NCI-H774 (cell line): ENCODE measurements around the gene ZKSCAN3.
"Not testable (repeated sequence)": the region's sequence is repeated elsewhere in the genome, so short reads cannot be mapped to it uniquely, and the experiment has no call there.

Experiments
- DNase-seq: peaks from one replicate; lab custom pipeline; 2025; lab: John Stamatoyannopoulos, UW

Gene ZKSCAN3

GRCh38 chr6:28343898-28344677, 5.7 kb upstream of the ZKSCAN3 start:
- no peak for DNase-seq

DNA sequence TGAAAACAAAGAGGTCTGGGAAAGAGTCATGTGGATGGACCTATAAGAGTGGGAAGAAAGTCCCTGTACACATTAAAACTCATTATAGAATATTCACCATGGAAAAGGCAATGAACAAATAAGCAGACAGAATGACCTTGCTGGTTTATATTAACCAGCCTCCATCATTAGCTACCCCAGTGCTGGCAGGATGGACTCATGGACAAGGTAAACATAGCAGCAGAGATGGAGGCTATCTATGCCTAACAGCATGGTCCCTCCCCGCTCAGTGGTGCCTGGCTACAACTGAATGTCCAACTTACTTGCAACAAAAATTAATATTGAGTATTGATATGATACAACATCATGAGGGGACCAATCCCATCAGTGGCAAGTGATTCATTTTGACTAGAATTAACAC, 4.5 kb upstream of the ZKSCAN3 start:
- DNase-seq = no peak

DNA sequence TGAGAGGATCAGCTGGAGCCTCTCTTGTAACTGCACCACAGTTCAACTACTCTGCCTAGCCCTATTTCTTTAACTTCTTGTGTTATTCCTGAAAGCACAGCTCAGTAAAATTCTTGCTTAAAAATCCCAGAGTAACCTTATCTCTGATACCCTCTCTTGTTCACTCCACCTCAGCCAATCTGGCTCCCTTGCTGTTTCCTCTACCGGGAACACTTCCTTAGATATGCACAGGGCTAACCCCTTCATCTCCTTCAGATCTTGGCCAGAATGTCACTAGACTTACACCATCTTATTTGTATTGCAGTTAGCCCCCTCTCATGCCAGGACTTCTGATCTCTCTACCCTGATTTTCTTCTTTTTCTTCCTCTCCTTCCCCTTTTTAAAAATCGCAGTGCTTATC, 2.6 kb upstream of the ZKSCAN3 start:
- no peak for DNase-seq

DNA sequence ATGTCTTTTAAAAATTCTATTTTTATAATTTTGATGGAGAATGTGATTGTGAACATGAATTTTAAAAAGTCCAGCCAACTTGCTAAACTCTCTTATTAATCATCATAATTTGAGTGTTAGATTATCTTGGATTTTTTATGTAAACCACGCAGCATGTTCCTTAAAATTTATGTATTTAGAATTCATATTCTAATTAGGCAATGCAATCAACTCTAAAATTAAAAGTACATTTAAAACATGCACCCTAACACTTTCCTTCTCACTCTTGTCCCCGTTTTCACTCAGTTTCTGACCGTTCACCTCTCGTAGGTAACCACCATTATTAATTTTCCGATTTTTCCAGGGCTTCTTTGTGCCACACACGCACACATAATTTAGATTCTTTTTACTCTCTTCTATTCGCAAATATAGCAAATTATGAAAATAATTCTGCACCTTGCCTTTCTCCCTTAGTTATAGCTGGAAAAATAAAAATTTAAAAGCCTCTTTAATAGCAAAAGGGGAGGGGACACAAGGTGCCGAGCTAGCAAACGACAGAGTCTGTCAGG, 329 bp upstream of the ZKSCAN3 start:
- DNase-seq = no peak

DNA sequence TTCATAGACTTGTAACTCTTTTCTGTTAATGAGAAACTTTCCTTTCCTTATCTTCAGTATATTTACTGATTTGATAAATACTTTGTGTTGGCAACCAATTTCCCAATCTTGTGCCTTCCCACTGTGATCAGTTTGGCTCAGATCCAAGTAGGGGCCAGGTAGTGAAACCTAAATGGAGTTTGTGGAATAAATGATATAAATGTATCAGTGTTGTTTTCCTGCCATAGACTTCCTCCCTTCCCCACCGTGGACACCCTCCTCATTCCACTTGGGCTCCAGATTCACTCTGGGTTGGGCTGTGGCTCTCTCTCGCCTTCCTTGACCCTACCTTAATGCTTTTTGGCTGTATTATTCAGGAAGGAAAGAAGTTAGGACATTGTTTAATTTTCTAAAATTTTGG, 1.3 kb downstream of the ZKSCAN3 start:
- no peak for DNase-seq

DNA sequence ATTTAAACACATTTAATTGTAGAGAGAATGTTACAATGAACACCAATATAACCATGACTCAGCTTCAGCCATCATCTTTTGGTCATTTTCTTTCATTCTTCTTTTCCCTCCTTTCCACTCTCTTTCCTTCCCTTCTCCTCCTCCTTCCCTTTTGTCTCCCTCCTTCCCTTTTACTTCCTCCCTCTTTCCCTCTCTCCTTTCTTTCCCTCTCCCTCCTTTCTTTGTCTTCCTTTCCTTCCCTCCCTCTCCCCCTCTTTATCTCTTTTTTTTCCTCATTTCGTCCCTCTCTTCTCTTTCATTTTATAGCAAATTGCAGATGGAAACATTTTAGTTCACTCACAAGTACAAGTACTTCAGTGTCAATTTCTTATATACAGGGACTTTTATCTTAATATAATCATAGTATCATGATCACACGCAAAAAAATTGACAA, 1.8 kb downstream of the ZKSCAN3 start:
- DNase-seq = no peak

DNA sequence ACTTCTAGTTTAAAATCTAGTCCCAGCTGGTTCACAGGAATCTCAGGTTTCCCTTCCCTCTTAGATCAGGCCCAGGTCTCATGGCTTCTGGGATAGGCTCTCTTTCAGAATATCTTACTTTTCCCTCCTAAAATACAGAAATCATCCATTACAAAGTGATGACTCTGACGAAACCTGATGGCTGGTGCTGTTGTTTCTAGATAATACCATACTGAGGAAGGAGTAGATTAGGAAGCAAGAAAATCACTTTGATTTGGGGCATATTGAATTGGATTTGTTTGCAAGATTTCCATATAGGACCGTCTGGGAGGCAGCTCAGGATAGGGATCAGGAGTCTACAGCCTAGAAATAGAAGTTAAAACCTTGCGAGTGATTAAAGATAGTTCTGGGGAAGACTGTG, 3.6 kb downstream of the ZKSCAN3 start:
- no peak for DNase-seq

DNA sequence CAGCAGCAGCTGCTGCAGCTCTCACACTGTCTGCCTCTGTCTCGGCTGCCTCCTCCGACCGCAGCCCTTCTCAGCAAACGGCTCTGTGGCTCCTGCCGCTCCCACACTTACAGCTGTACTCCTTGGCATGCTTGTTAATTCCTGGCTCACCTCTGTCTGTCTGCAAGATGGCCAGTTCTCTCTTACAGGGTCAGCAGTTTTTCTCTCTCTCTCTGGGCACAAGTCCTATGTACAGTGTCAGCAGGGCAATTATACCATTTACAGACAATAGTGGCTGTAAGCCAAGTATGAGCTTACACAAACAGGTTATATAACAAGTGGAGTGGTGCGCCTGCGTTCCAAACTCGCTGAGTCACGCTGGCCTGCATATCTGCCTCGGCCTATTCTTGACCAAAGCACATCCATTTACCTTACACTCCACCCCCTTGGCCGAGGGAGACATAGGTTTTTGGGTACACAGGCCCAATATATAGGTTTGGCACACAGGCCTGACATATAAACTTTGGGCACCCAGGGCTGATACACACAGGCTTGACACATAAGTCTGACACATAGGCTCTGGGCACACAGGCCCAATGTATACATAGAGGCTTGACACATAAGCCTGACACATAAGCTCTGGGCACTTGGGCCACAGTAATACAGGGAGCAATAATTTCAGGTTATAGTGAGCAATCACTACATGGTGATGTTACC, 4.4 kb downstream of the ZKSCAN3 start:
- peak; percentile 86 for DNase-seq

DNA sequence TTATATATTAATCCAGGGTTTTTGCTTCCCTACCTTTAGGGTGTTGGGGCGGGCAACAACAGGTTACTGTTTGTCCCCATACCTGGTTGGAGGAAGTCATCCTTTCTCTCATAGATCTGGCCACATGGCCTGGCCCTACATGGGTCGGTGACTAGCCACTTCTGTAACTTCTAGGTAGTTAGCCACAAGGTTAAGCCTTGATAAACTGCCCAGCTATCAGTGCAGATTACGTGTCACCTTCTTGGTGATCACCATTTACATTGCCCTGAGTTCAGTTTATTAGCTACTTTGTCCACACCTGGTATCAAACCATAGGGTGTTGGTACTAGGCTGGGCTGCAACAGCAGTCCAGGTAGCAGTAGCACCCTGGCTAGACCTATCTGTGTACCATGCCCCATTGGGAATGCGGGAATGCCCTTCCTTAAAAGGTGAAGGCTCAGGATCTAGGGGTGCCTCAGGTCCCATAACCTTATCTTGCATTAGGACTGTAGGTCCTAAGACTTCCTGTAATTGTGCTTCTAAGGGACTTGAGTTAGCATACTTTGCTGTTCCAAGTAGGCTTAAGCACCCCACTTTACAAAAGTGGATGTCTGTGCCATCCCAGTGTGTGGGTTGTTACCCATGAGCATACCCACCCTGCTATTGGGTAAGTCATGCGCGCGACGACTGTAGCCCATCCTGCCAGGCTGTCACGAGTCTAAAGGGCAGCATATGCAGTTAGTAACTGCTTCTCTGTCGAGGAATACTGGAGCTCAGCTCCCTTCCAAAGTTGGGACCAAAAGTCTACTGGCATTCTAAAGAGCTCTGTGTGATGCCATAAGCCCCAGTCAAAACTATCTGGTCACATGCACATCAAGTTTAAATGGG, 5.2 kb downstream of the ZKSCAN3 start:
- DNase-seq = no peak

- peak; percentile 83 for DNase-seq
These were observed 6.3 kb downstream of the ZKSCAN3 start for GRCh38 chr6:28355743-28356665.

GRCh38 chr6:28356666-28357020, 6.9 kb downstream of the ZKSCAN3 start:
- DNase-seq = no peak

GRCh38 chr6:28357036-28357435, 7.3 kb downstream of the ZKSCAN3 start:
- DNase-seq = no peak

DNA sequence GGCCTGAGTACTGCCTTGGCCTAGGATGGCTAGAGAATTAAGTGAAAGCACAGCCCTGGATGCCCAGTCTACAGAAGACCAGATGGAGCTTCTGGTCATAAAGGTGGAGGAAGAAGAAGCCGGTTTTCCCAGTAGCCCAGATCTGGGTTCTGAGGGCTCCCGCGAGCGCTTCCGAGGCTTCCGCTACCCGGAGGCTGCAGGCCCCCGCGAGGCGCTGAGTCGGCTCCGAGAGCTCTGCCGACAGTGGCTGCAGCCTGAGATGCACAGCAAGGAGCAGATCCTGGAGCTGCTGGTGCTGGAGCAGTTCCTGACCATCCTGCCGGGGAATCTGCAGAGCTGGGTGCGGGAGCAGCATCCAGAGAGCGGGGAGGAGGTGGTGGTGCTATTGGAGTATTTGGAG, 9.8 kb downstream of the ZKSCAN3 start:
- not testable (repeated sequence) for DNase-seq

GRCh38 chr6:28360961-28361360, 11.2 kb downstream of the ZKSCAN3 start:
- DNase-seq = no peak

GRCh38 chr6:28365590-28365989, 15.8 kb downstream of the ZKSCAN3 start:
- DNase-seq = not testable (repeated sequence)

- DNase-seq = no peak
These were observed 18.8 kb downstream of the ZKSCAN3 start for GRCh38 chr6:28368522-28368921.

GRCh38 chr6:28369463-28369862, 19.7 kb downstream of the ZKSCAN3 start:
- DNase-seq = no peak

DNA sequence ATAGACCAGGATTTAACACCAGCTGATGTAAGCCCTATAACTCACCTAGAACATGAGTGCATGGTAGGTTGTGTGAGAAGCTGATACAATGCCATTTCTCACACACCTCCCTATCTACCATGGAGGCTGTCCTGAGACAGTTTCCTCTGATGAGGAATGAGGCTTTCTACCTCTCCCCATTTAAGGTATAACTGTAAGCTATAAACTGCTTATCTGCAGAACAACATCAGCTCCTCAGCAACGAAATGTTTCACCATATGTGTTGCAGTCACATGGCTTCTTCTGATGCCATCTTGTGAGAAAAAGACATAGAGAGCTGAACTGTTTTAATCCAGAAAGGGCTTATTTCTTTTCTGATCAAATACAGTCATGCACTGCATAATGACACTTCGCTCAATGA, 20.7 kb downstream of the ZKSCAN3 start:
- no peak for DNase-seq

DNA sequence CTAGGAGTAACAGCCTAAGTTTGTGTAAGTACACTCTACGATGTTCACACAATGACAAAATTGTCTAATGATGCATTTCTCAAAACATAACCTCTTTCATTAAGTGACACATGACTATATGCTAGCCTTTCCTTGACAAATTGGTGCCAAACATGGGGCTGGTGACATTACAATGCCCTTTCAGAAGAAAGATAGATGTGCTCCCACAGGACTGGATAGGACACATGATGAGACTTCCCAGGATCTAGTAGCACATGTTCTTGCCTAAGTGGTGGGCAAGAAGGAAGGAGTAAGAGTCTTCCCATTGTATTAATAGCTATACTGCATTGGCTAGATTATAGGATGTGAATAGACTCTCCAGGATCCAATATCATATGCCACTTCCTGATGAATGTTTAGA, 21.5 kb downstream of the ZKSCAN3 start:
- DNase-seq = no peak

- no peak for DNase-seq
These were observed 22.1 kb downstream of the ZKSCAN3 start for GRCh38 chr6:28371706-28372451.

DNA sequence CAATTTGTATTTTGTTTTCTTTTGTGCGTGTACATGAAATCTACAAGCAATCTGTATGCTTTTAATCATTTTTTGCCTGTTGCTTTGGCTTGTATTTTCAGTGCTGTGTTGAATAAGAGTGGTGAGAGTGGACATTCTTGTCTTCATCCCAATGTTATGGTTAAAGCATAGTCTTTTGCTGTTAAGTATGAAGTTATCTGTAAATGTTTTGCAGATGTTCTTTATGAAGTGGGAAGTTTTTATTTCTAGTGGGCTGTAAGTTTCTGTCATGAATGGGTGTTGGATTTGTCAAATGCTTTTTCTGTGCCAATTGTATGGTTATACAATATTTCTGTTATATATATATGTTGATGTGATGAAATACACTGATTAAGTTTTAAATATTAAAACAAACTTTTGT, 24.2 kb downstream of the ZKSCAN3 start:
- DNase-seq = no peak
